Measurements from ENCODE around the gene ZNF668. TPM values are rescaled to one million over a fixed set of nuclear protein-coding genes. Genes with fewer than 3 reads are reported as not detected.

The ZNF668 gene
- total and polyA plus RNA-seq, 4 donors: 6.0 to 10.3 (median 7.0) TPM

DNA sequence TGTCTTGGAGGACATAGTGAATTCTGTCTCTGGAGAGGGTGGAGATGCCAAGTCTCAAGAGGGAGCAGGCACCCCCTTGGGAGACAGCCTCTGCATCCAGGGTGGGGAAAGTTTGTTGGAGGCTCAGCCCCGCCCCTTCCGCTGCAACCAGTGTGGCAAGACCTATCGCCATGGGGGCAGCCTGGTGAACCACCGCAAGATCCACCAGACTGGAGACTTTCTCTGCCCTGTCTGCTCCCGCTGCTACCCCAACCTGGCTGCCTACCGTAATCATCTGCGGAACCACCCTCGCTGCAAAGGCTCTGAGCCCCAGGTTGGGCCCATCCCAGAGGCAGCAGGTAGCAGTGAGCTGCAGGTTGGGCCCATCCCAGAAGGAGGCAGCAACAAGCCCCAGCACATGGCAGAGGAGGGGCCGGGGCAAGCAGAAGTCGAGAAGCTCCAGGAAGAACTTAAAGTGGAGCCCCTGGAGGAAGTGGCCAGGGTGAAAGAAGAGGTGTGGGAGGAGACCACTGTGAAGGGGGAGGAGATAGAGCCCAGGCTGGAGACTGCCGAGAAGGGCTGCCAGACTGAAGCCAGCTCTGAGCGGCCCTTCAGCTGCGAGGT, 5.4 kb upstream of the ZNF668 start:
- H3K27ac ChIP-seq (ENCODE audit: low read depth in 1 of 2, low read length in 2 of 2): no peak overlapping the region
- DNase-seq (no peak), ATAC-seq (ENCODE audit: low FRiP score) (no peak)
- peaks cover 0 to 3% of the 10 kb centered on the region in 2 donors for H3K36me3 ChIP-seq (ENCODE audit: control insufficient read depth in 1 of 2, insufficient read depth in 2 of 2, low read length in 1 of 2)
- WGBS, 2 donors: 87 to 91% methylated on average over 13 of the region's 13 CpGs
- no peak overlapping the region for H3K4me3 ChIP-seq (ENCODE audit: low read length in 2 of 2)
- no peaks in the 10 kb centered on the region for H3K9me3 ChIP-seq (ENCODE audit: control insufficient read depth, low read length)
- intact Hi-C loops (cut with DNase I): loop anchor here in 1 of 2 donors (10.0 kb wide), 2 partner anchors 95 to 125 kb away; partner anchors contain the start of genes HSD3B7 and SETD1A
- H3K27me3 ChIP-seq (ENCODE audit: control insufficient read depth in 1 of 2, insufficient read depth in 2 of 2, low read length in 1 of 2): no peaks in the 10 kb centered on the region
- H3K4me1 ChIP-seq (ENCODE audit: control insufficient read depth in 1 of 2, insufficient read depth in 2 of 2, low read length in 2 of 2): no peaks in the 10 kb centered on the region

DNA sequence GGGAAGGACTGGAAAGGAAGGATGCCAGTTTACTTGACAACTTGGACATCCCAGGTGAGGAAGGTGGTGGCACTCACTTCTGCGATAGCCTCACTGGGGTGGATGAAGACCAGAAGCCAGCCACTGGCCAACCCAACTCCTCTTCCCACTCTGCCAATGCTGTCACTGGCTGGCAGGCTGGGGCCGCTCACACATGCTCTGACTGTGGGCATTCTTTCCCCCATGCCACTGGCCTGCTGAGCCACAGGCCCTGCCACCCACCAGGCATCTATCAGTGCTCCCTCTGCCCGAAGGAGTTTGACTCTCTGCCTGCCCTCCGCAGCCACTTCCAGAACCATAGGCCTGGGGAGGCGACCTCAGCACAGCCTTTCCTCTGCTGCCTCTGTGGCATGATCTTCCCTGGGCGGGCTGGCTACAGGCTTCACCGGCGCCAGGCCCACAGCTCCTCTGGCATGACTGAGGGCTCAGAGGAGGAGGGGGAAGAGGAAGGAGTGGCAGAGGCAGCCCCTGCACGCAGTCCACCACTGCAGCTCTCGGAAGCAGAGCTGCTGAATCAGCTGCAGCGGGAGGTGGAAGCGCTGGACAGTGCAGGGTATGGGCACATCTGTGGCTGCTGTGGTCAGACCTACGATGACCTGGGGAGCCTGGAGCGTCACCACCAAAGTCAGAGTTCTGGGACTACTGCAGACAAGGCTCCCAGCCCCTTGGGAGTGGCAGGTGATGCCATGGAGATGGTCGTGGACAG, 4.7 kb upstream of the ZNF668 start:
- ATAC-seq (ENCODE audit: low FRiP score) (no peak), DNase-seq (no peak)
- WGBS, 2 donors: 95 to 96% methylated on average over 15 of the region's 15 CpGs
- Histone ChIP-seq H3K4me1 (ENCODE audit: control insufficient read depth in 1 of 2, insufficient read depth in 2 of 2, low read length in 2 of 2) (no peaks in the 10 kb centered on the region), H3K9me3 (ENCODE audit: control insufficient read depth, low read length) (no peaks in the 10 kb centered on the region), H3K27me3 (ENCODE audit: control insufficient read depth in 1 of 2, insufficient read depth in 2 of 2, low read length in 1 of 2) (no peaks in the 10 kb centered on the region), H3K27ac (ENCODE audit: low read depth in 1 of 2, low read length in 2 of 2) (no peak overlapping the region), H3K4me3 (ENCODE audit: low read length in 2 of 2) (no peak overlapping the region), H3K36me3 (ENCODE audit: control insufficient read depth in 1 of 2, insufficient read depth in 2 of 2, low read length in 1 of 2) (peaks cover 0 to 3% of the 10 kb centered on the region in 2 donors)
- intact Hi-C loops (cut with DNase I): loop anchor here in 1 of 2 donors (10.0 kb wide), 2 partner anchors 94 to 124 kb away; partner anchors contain the start of genes HSD3B7 and SETD1A

DNA sequence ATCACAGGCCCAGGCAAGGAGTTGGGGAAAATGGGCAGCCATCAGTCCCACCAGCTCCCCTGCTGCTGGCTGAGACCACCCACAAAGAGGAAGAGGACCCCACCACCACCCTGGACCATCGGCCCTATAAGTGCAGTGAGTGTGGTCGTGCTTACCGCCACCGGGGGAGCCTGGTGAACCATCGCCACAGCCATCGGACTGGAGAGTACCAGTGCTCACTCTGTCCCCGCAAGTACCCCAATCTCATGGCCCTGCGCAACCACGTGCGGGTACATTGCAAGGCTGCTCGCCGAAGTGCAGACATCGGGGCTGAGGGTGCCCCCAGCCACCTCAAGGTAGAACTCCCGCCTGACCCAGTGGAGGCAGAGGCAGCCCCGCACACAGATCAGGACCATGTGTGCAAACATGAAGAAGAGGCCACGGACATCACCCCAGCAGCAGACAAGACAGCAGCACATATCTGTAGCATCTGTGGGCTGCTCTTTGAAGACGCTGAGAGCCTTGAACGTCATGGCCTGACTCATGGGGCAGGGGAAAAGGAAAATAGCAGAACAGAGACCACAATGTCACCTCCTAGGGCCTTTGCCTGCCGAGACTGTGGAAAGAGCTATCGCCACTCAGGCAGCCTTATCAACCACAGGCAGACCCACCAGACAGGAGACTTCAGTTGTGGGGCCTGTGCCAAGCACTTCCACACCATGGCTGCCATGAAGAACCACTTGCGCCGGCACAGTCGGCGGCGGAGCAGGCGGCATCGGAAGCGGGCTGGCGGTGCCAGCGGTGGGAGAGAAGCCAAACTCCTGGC, 3.8 kb upstream of the ZNF668 start:
- intact Hi-C loops (cut with DNase I): loop anchor here in 1 of 2 donors (10.0 kb wide), 2 partner anchors 93 to 123 kb away; partner anchors contain the start of genes HSD3B7 and SETD1A
- Histone ChIP-seq H3K4me3 (ENCODE audit: low read length in 2 of 2) (no peak overlapping the region), H3K27me3 (ENCODE audit: control insufficient read depth in 1 of 2, insufficient read depth in 2 of 2, low read length in 1 of 2) (no peaks in the 10 kb centered on the region), H3K9me3 (ENCODE audit: control insufficient read depth, low read length) (no peaks in the 10 kb centered on the region), H3K27ac (ENCODE audit: low read depth in 1 of 2, low read length in 2 of 2) (no peak overlapping the region), H3K4me1 (ENCODE audit: control insufficient read depth in 1 of 2, insufficient read depth in 2 of 2, low read length in 2 of 2) (no peaks in the 10 kb centered on the region), H3K36me3 (ENCODE audit: control insufficient read depth in 1 of 2, insufficient read depth in 2 of 2, low read length in 1 of 2) (peaks cover 0 to 3% of the 10 kb centered on the region in 2 donors)
- no peak for ATAC-seq (ENCODE audit: low FRiP score)
- 94% methylated on average over 30 of the region's 30 CpGs for WGBS, 2 donors
- DNase-seq: no peak

DNA sequence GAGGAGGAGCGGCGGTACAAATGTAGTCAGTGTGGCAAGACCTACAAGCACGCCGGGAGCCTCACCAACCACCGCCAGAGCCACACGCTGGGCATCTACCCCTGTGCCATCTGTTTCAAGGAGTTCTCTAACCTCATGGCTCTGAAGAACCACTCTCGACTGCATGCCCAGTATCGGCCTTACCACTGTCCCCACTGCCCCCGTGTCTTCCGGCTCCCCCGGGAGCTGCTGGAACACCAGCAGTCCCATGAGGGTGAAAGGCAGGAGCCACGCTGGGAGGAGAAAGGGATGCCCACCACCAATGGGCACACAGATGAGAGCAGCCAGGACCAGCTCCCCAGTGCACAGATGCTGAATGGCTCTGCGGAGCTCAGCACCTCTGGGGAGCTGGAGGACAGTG, 3.0 kb upstream of the ZNF668 start:
- Histone ChIP-seq H3K27me3 (ENCODE audit: control insufficient read depth in 1 of 2, insufficient read depth in 2 of 2, low read length in 1 of 2) (no peaks in the 10 kb centered on the region), H3K27ac (ENCODE audit: low read depth in 1 of 2, low read length in 2 of 2) (no peak overlapping the region), H3K9me3 (ENCODE audit: control insufficient read depth, low read length) (no peaks in the 10 kb centered on the region), H3K36me3 (ENCODE audit: control insufficient read depth in 1 of 2, insufficient read depth in 2 of 2, low read length in 1 of 2) (peaks cover 0 to 3% of the 10 kb centered on the region in 2 donors), H3K4me3 (ENCODE audit: low read length in 2 of 2) (no peak overlapping the region), H3K4me1 (ENCODE audit: control insufficient read depth in 1 of 2, insufficient read depth in 2 of 2, low read length in 2 of 2) (peaks cover 0 to 3% of the 10 kb centered on the region in 2 donors)
- no peak for DNase-seq
- no peak for ATAC-seq (ENCODE audit: low FRiP score)
- intact Hi-C loops (cut with DNase I): loop anchor here in 1 of 2 donors (10.0 kb wide), 2 partner anchors 92 to 122 kb away; partner anchors contain the start of genes HSD3B7 and SETD1A
- WGBS, 2 donors: 95 to 96% methylated on average over 13 of the region's 13 CpGs

DNA sequence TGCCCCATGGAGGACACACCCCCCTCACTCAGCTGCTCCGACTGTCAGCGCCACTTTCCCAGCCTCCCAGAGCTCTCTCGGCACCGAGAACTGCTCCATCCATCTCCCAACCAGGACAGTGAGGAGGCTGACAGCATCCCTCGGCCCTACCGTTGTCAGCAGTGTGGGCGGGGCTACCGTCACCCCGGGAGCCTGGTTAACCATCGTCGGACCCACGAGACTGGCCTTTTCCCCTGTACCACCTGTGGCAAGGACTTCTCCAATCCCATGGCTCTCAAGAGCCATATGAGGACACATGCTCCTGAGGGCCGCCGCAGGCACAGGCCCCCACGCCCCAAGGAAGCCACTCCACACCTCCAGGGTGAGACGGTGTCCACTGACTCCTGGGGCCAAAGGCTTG, 2.3 kb upstream of the ZNF668 start:
- Histone ChIP-seq H3K27me3 (ENCODE audit: control insufficient read depth in 1 of 2, insufficient read depth in 2 of 2, low read length in 1 of 2) (no peaks in the 10 kb centered on the region), H3K4me3 (ENCODE audit: low read length in 2 of 2) (no peak overlapping the region), H3K9me3 (ENCODE audit: control insufficient read depth, low read length) (no peaks in the 10 kb centered on the region), H3K36me3 (ENCODE audit: control insufficient read depth in 1 of 2, insufficient read depth in 2 of 2, low read length in 1 of 2) (peaks cover 0 to 3% of the 10 kb centered on the region in 2 donors), H3K4me1 (ENCODE audit: control insufficient read depth in 1 of 2, insufficient read depth in 2 of 2, low read length in 2 of 2) (peaks cover 0 to 3% of the 10 kb centered on the region in 2 donors), H3K27ac (ENCODE audit: low read depth in 1 of 2, low read length in 2 of 2) (no peak overlapping the region)
- intact Hi-C loops (cut with DNase I): loop anchor here in 1 of 2 donors (10.0 kb wide), 2 partner anchors 92 to 122 kb away; partner anchors contain the start of genes HSD3B7 and SETD1A
- 68 to 74% methylated on average over 15 to 16 of the region's 16 CpGs for WGBS, 2 donors
- no peak for ATAC-seq (ENCODE audit: low FRiP score)
- DNase-seq: no peak

DNA sequence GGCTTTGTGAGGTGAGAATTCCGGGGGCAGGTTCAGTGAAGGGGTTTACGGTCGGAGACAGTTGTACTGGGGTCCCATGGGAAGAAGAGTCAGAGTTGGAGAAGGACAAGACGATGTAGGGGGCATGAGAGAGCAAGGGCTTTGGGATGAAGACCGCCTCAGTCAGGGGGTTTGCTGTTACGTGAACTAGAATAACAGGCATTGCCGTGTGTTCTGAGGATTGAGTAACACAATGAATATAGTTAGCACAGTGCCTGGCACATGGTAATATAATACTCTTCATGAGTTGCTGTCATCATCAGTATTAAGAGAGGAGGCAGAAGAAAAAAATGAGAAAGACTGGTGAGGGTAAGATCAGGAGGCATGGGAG, 759 bp upstream of the ZNF668 start:
- no peak for ATAC-seq (ENCODE audit: low FRiP score)
- WGBS, 2 donors: 0% methylated on average over 7 of the region's 7 CpGs
- intact Hi-C loops (cut with DNase I): loop anchor here (1.0 to 10.0 kb wide), 6 partner anchors 42 to 388 kb away; partner anchors contain the start of genes HSD3B7 (in 1 of the 2), KAT8 (in 1 of the 2), SETD1A (in 1 of the 2) and STX4 (in 1 of the 2)

DNA sequence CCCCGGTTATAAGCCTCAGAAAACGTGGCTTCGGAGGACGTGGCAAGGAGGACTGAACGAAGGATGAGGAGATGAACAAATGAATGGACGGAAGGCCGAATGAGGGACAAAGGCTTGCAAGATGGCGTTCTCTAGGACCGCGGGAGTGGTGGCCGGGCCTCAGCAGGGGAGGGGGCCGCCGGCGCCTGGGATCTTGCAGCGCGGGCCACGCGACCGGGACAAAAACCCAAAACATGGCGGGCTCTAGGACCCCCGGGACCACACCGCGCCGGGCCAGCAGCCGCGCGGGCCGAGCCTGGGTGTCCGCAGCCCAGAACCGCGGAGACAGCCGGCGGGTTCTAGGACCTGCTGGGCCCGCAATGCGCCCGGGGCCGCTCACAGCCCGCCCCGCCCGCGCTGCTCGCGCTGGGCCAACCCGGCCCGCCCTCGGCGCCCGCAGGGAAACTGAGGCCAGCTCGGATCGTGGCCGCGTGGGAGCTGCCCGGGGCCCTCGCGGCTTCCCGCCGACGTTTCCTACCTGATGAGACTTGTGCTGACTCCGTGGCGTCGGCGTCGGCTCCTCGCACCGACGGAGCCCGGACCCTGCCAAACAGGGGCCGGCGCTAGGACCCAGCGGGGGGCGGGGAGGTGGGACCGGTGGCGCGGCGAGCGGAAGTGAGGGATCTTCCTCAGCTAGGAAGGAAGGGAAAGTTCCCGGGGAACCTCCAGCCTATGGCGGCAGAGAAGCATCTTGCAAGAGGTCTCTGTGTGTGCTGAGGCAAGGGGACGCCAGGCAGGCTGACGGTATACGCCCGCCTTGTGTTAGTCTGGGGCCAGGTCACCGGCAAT, 684 bp downstream of the ZNF668 start:
- DNase-seq (peak; percentile 96 to 97), ATAC-seq (ENCODE audit: low FRiP score) (peak; percentile 94)
- WGBS, 2 donors: 0% methylated on average over 75 to 83 of the region's 83 CpGs
- H3K4me1 ChIP-seq (ENCODE audit: control insufficient read depth in 1 of 2, insufficient read depth in 2 of 2, low read length in 2 of 2): peaks cover 0 to 3% of the 10 kb centered on the region in 2 donors
- peak overlapping the region in 1 of 2 donors; percentile 97 for H3K27ac ChIP-seq (ENCODE audit: low read depth in 1 of 2, low read length in 2 of 2)
- no peaks in the 10 kb centered on the region for H3K36me3 ChIP-seq (ENCODE audit: control insufficient read depth in 1 of 2, insufficient read depth in 2 of 2, low read length in 1 of 2)
- H3K27me3 ChIP-seq (ENCODE audit: control insufficient read depth in 1 of 2, insufficient read depth in 2 of 2, low read length in 1 of 2): no peaks in the 10 kb centered on the region
- intact Hi-C loops (cut with DNase I): loop anchor here (2.0 to 10.0 kb wide), 6 partner anchors 39 to 389 kb away; partner anchors contain the start of genes HSD3B7 (in 1 of the 2), SETD1A (in 1 of the 2) and STX4 (in 1 of the 2)
- no peaks in the 10 kb centered on the region for H3K9me3 ChIP-seq (ENCODE audit: control insufficient read depth, low read length)
- H3K4me3 ChIP-seq (ENCODE audit: low read length in 2 of 2): peak overlapping the region; percentile 84 to 97

More for the DNA sequence above, 759 bp upstream of the ZNF668 start:
- no peaks in the 10 kb centered on the region for H3K27me3 ChIP-seq (ENCODE audit: control insufficient read depth in 1 of 2, insufficient read depth in 2 of 2, low read length in 1 of 2)
- no peak for DNase-seq
- H3K4me1 ChIP-seq (ENCODE audit: control insufficient read depth in 1 of 2, insufficient read depth in 2 of 2, low read length in 2 of 2): peaks cover 0 to 3% of the 10 kb centered on the region in 2 donors
- H3K4me3 ChIP-seq (ENCODE audit: low read length in 2 of 2): peak overlapping the region; percentile 52 to 73
- no peaks in the 10 kb centered on the region for H3K9me3 ChIP-seq (ENCODE audit: control insufficient read depth, low read length)
- no peaks in the 10 kb centered on the region for H3K36me3 ChIP-seq (ENCODE audit: control insufficient read depth in 1 of 2, insufficient read depth in 2 of 2, low read length in 1 of 2)
- H3K27ac ChIP-seq (ENCODE audit: low read depth in 1 of 2, low read length in 2 of 2): peak overlapping the region in 1 of 2 donors; percentile 86

Measured in aorta (tissue), 5 donors.